ENCODE measurements around the gene LRRC59. TPM values are rescaled to one million over a fixed set of nuclear protein-coding genes. Genes with fewer than 3 reads are reported as not detected.

Gene LRRC59
- total RNA-seq, 1 experiment from 2014 or later: 106 TPM

- Histone ChIP-seq H4K8ac (replicated peaks; ENCODE audit: insufficient read length, low read depth, low read length) (no peak overlapping the region), H3K79me1 (ENCODE audit: insufficient read depth, low read depth, low read length, poor library complexity, severe bottlenecking) (no peaks in the 10 kb centered on the region), H4K91ac (ENCODE audit: insufficient read length, low read depth, low read length) (no peak overlapping the region), H3K14ac (ENCODE audit: insufficient read depth, low read length) (no peak overlapping the region), H2AK5ac (ENCODE audit: insufficient read length, low read length) (no peak overlapping the region), H3K9me3 (ENCODE audit: control insufficient read depth, low read depth, low read length) (no peaks in the 10 kb centered on the region), H3T11ph (ENCODE audit: low read length) (no peak overlapping the region), H3K4me2 (ENCODE audit: insufficient read depth, insufficient read length, low read length) (no peak overlapping the region), H3K9ac (ENCODE audit: extremely low read depth, insufficient read length, low read length) (no peak overlapping the region), H2BK20ac (ENCODE audit: low read depth, low read length, poor library complexity, severe bottlenecking) (no peak overlapping the region), H4K5ac (ENCODE audit: insufficient read length, low read depth, low read length) (no peak overlapping the region), H4K20me1 (ENCODE audit: control insufficient read depth, insufficient read depth, insufficient read length) (no peaks in the 10 kb centered on the region), H2AFZ (ENCODE audit: low read length) (no peak overlapping the region), H3K27me3 (ENCODE audit: insufficient read depth, low read length) (no peaks in the 10 kb centered on the region), H2BK15ac (ENCODE audit: low read depth, low read length) (no peak overlapping the region), H3K79me2 (ENCODE audit: insufficient read depth, low read length) (no peaks in the 10 kb centered on the region), H3K4ac (ENCODE audit: low read depth, low read length) (no peak overlapping the region), H3K23ac (ENCODE audit: insufficient read length, low read depth, low read length) (no peak overlapping the region), H3K27ac (ENCODE audit: insufficient read length, low read depth, low read length) (no peak overlapping the region), H3K56ac (ENCODE audit: insufficient read length, low read depth, low read length) (no peak overlapping the region), H3K18ac (ENCODE audit: insufficient read length, low read depth, low read length) (no peak overlapping the region), H2BK120ac (ENCODE audit: low read depth, low read length, poor library complexity, severe bottlenecking) (no peak overlapping the region), H2BK5ac (ENCODE audit: insufficient read length, low read length) (no peak overlapping the region), H3K4me1 (ENCODE audit: insufficient read depth, low read length) (no peaks in the 10 kb centered on the region), H2BK12ac (ENCODE audit: insufficient read length, low read depth, low read length) (no peak overlapping the region), H3K23me2 (ENCODE audit: insufficient read length, low read depth, low read length, poor library complexity, severe bottlenecking) (no peaks in the 10 kb centered on the region)
- no peak for DNase-seq
- TF ChIP-seq CTCF (conservative IDR thresholded peaks at IDR 0.05): no peak
- Mint-ChIP-seq H3K9me3 (no peaks in the 10 kb centered on the region), H3K4me3 (no peak overlapping the region), H3K4me1 (peaks cover 11 to 12% of the 10 kb centered on the region in 2 experiments), H3K36me3 (ENCODE audit: insufficient read depth in 1 of 3, low read depth in 3 of 3) (no peaks in the 10 kb centered on the region), H3K27ac (peak overlapping the region in 2 of 3 experiments; percentile 15 to 73; a peak in 2 of 7 replicates), H3K27me3 (ENCODE audit: low read depth) (no peaks in the 10 kb centered on the region)
- no CpG with 5 or more reads among the region's 10 CpGs for WGBS (ENCODE audit: extremely low coverage, insufficient read length, low lambda C conversion rate)
Observed at GRCh38 chr17:50440838-50441829, 43.8 kb upstream of the LRRC59 start.
